Neuronal stem cell (in vitro differentiated cells): ENCODE measurements around the gene FSTL3.

Experiments
- DNase-seq: peaks from one replicate; pipeline ENCODE4 v3.0.0-alpha.2; 2013; ENCODE audit warnings: low spot score
- H2AFZ ChIP-seq: one replicate; pipeline ENCODE4 v1.6.1; 2013; ENCODE audit warnings: mild to moderate bottlenecking, low read length, inconsistent platforms
- H2AK5ac ChIP-seq: 2 replicates; pipeline ENCODE4 v1.6.1; 2013; ENCODE audit warnings: low read depth, mild to moderate bottlenecking, inconsistent platforms, low read length, moderate library complexity, mixed read lengths
- H2BK120ac ChIP-seq: 2 replicates; pipeline ENCODE4 v1.6.1; 2013; ENCODE audit warnings: low read depth, mild to moderate bottlenecking, inconsistent platforms, low read length, moderate library complexity, mixed read lengths
- H2BK12ac ChIP-seq: one replicate; pipeline ENCODE4 v1.6.1; 2013; ENCODE audit warnings: low read length, inconsistent platforms
- H2BK15ac ChIP-seq: 2 replicates; pipeline ENCODE4 v1.6.1; 2013; ENCODE audit warnings: mild to moderate bottlenecking, low read length, inconsistent platforms, mixed read lengths
- H2BK5ac ChIP-seq: one replicate; pipeline ENCODE4 v1.6.1; 2013; ENCODE audit warnings: inconsistent platforms, mild to moderate bottlenecking, low read length, moderate library complexity
- H3K14ac ChIP-seq: one replicate; pipeline ENCODE4 v1.6.1; 2013; ENCODE audit warnings: low read length, inconsistent platforms
- H3K18ac ChIP-seq: 2 replicates; pipeline ENCODE4 v1.6.1; 2013; ENCODE audit warnings: low read length, inconsistent platforms
- H3K23ac ChIP-seq: 2 replicates; pipeline ENCODE4 v1.6.1; 2013; ENCODE audit warnings: low read depth, mild to moderate bottlenecking, mixed read lengths, low read length, inconsistent platforms; ENCODE audit not compliant: poor library complexity
- H3K27ac ChIP-seq: replicated peaks from 3 replicates; pipeline ENCODE4 v1.5.1; 2013; ENCODE audit warnings: low read length, inconsistent platforms
- H3K27me3 ChIP-seq, 3 experiments: 2 replicates each; pipeline ENCODE4 v1.6.1; 2013; ENCODE audit warnings: low read length in 3 of 3, mild to moderate bottlenecking in 2 of 3, inconsistent platforms in 1 of 3, low read depth in 1 of 3, mixed read lengths in 1 of 3, moderate library complexity in 1 of 3; ENCODE audit not compliant: control insufficient read depth in 3 of 3, insufficient read depth in 3 of 3
- H3K36me3 ChIP-seq, 2 donors: replicated peaks in 1 of 2; 2 replicates each; pipeline ENCODE4 v1.6.1; 2013; ENCODE audit warnings: low read length in 2 of 2; ENCODE audit not compliant: control insufficient read depth in 2 of 2, insufficient read depth in 2 of 2
- H3K4ac ChIP-seq: 2 replicates; pipeline ENCODE4 v1.6.1; 2013; ENCODE audit warnings: inconsistent platforms, mild to moderate bottlenecking, low read length, moderate library complexity
- H3K4me1 ChIP-seq, 2 donors: 1 replicate in 1 of 2; 2 replicates in 1 of 2; pipeline ENCODE4 v1.6.1; 2013; ENCODE audit warnings: low read length in 2 of 2, low read depth in 1 of 2; ENCODE audit not compliant: control insufficient read depth in 2 of 2, insufficient read depth in 1 of 2
- H3K4me2 ChIP-seq: one replicate; pipeline ENCODE4 v1.6.1; 2013; ENCODE audit warnings: mild to moderate bottlenecking, low read length, inconsistent platforms; ENCODE audit not compliant: insufficient read depth, poor library complexity, severe bottlenecking
- H3K4me3 ChIP-seq, 2 donors: 2 replicates each; pipeline ENCODE4 v1.5.1; 2013; ENCODE audit warnings: low read length in 2 of 2, mild to moderate bottlenecking in 2 of 2, inconsistent platforms in 1 of 2, moderate library complexity in 1 of 2
- H3K79me1 ChIP-seq: one replicate; pipeline ENCODE4 v1.6.1; 2013; ENCODE audit warnings: low read depth, mild to moderate bottlenecking, inconsistent platforms, low read length, moderate library complexity
- H3K9ac ChIP-seq: one replicate; pipeline ENCODE4 v1.6.1; 2013; ENCODE audit warnings: mild to moderate bottlenecking, low read depth, low read length, inconsistent platforms; ENCODE audit not compliant: poor library complexity
- H3K9me3 ChIP-seq, 2 donors: replicated peaks in 1 of 2; 2 replicates each; pipeline versions ENCODE3 to v1.6.1; 2013; ENCODE audit warnings: low read length in 2 of 2, mild to moderate bottlenecking in 2 of 2, inconsistent platforms in 1 of 2, low read depth in 1 of 2, mixed read lengths in 1 of 2, moderate library complexity in 1 of 2; ENCODE audit not compliant: control insufficient read depth in 2 of 2, insufficient read depth in 1 of 2
- H4K8ac ChIP-seq: one replicate; pipeline ENCODE4 v1.6.1; 2013; ENCODE audit warnings: low read depth, mild to moderate bottlenecking, inconsistent platforms, low read length, moderate library complexity
- H4K91ac ChIP-seq: one replicate; pipeline ENCODE4 v1.6.1; 2013; ENCODE audit warnings: low read length, low read depth, mild to moderate bottlenecking, inconsistent platforms; ENCODE audit not compliant: poor library complexity
- WGBS, 2 donors: extraction: QIAGEN DNeasy Blood & Tissue Kit; methylation state at CpG; one replicate each; pipeline ENCODE4 v1.1.7; 2013; ENCODE audit warnings: missing lambda C conversion rate in 2 of 2, mixed read lengths in 1 of 2; ENCODE audit not compliant: insufficient read length in 2 of 2, insufficient replicate concordance in 1 of 2; ENCODE audit errors: extremely low coverage in 2 of 2; 5-methylcytosine and 5-hydroxymethylcytosine counted together

The FSTL3 gene

GRCh38 chr19:648305-648704 lies 27.9 kb upstream of the FSTL3 start:
- Histone ChIP-seq H3K4ac (no peak overlapping the region), H4K91ac (no peak overlapping the region), H4K8ac (no peak overlapping the region), H2BK12ac (no peak overlapping the region), H3K4me2 (no peak overlapping the region), H3K9me3 (no peaks in the 10 kb centered on the region), H3K18ac (no peak overlapping the region), H3K27me3 (no peaks in the 10 kb centered on the region), H3K36me3 (peaks cover 16 to 69% of the 10 kb centered on the region in 2 donors), H2AK5ac (no peak overlapping the region), H3K14ac (no peak overlapping the region), H2AFZ (no peak overlapping the region), H2BK5ac (no peak overlapping the region), H3K4me1 (no peaks in the 10 kb centered on the region), H3K4me3 (no peak overlapping the region), H3K23ac (no peak overlapping the region), H2BK120ac (no peak overlapping the region), H3K27ac (no peak overlapping the region), H3K9ac (no peak overlapping the region), H2BK15ac (no peak overlapping the region), H3K79me1 (peaks cover 22% of the 10 kb centered on the region)
- no CpG with 5 or more reads among the region's 29 CpGs for whole genome bisulfite sequencing, 2 donors
- DNase-seq = no peak

- Histone ChIP-seq H3K9ac (peak overlapping the region; percentile 30), H3K4me1 (no peaks in the 10 kb centered on the region), H3K14ac (no peak overlapping the region), H2BK12ac (no peak overlapping the region), H3K4ac (no peak overlapping the region), H4K91ac (no peak overlapping the region), H3K4me2 (no peak overlapping the region), H3K23ac (no peak overlapping the region), H3K9me3 (no peaks in the 10 kb centered on the region), H3K27ac (no peak overlapping the region), H2BK15ac (no peak overlapping the region), H3K18ac (no peak overlapping the region), H2BK120ac (no peak overlapping the region), H4K8ac (no peak overlapping the region), H2AFZ (no peak overlapping the region), H3K27me3 (no peaks in the 10 kb centered on the region), H3K36me3 (peaks cover 16 to 74% of the 10 kb centered on the region in 2 donors), H2BK5ac (peak overlapping the region; percentile 53), H2AK5ac (no peak overlapping the region), H3K4me3 (no peak overlapping the region), H3K79me1 (peaks cover 30% of the 10 kb centered on the region)
- no peak for DNase-seq
- WGBS, 2 donors = no CpG with 5 or more reads among the region's 53 CpGs
Measured at GRCh38 chr19:648904-649801, 27.0 kb upstream of the FSTL3 start.

DNA sequence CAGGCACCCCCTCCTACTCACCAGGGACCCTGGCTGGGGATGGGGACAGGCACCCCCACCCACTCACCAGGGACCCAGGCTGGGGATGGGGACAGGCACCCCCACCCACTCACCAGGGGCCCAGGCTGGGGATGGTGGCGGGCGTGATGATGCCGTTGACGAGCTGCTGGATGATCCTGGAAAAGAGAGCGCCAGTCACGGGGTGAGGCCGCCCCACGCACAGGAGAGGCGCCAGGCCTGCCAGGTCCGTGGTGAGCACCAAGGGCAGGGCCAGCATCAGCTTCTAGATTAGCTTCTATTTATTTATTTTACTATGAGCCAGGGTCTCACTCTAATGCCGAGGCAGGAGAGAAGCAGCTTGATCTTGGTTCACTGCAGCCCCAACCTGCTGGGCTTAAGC lies 26.1 kb upstream of the FSTL3 start:
- no peak overlapping the region for H3K23ac ChIP-seq
- no peaks in the 10 kb centered on the region for H3K4me1 ChIP-seq
- H3K9ac ChIP-seq = no peak overlapping the region
- H2BK15ac ChIP-seq = no peak overlapping the region
- no peak overlapping the region for H3K4me3 ChIP-seq
- no CpG with 5 or more reads among the region's 11 CpGs for WGBS, 2 donors
- H2BK12ac ChIP-seq = no peak overlapping the region
- H3K27ac ChIP-seq = no peak overlapping the region
- H3K18ac ChIP-seq = no peak overlapping the region
- no peak overlapping the region for H3K4me2 ChIP-seq
- no peak for DNase-seq
- no peak overlapping the region for H3K4ac ChIP-seq
- peaks cover 33% of the 10 kb centered on the region for H3K79me1 ChIP-seq
- H3K36me3 ChIP-seq = peaks cover 16 to 77% of the 10 kb centered on the region in 2 donors
- no peak overlapping the region for H4K8ac ChIP-seq
- H2AFZ ChIP-seq = no peak overlapping the region
- H2BK120ac ChIP-seq = no peak overlapping the region
- no peaks in the 10 kb centered on the region for H3K9me3 ChIP-seq
- no peak overlapping the region for H3K14ac ChIP-seq
- no peak overlapping the region for H2BK5ac ChIP-seq
- H3K27me3 ChIP-seq = no peaks in the 10 kb centered on the region
- no peak overlapping the region for H2AK5ac ChIP-seq
- no peak overlapping the region for H4K91ac ChIP-seq

DNA sequence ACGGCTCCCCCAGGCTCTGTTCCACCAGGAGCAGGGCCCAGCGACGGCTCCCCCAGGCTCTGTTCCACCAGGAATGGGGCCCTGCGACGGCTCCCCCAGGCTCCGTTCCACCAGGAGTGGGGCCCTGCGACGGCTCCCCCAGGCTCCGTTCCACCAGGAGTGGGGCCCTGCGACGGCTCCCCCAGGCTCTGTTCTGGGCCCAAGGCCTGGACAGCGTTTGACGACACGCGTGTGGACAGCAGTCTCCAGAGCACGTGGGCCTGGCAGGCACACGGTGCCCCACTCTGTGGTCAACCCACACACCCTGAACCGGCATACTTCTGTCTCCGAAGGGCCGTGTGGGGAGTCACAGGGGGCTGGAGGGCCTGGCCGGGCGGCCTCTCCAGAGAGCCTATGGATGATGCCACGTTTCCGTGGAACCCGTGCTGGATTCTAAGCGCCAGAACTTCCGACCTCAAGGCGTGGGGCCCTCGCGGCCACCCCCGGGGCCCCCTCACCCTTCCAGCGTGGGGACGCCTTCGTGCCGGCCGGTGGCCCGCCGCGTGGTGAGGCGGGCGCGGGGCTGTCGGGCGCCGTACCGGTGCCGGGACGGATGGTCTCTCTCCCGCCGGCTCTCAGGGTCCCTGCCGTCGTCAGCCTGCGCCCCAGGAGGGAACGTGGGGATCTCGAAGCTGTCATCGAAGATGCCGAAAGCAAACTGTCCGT lies 24.9 kb upstream of the FSTL3 start:
- Histone ChIP-seq H3K18ac (no peak overlapping the region), H3K9me3 (no peaks in the 10 kb centered on the region), H3K4me1 (no peaks in the 10 kb centered on the region), H2AK5ac (no peak overlapping the region), H2BK120ac (no peak overlapping the region), H4K8ac (no peak overlapping the region), H3K79me1 (peaks cover 39% of the 10 kb centered on the region), H2AFZ (no peak overlapping the region), H3K4me3 (no peak overlapping the region), H3K36me3 (peaks cover 15 to 77% of the 10 kb centered on the region in 2 donors), H3K14ac (no peak overlapping the region), H3K27me3 (no peaks in the 10 kb centered on the region), H3K23ac (no peak overlapping the region), H2BK5ac (no peak overlapping the region), H4K91ac (no peak overlapping the region), H3K9ac (no peak overlapping the region), H3K4me2 (no peak overlapping the region), H2BK12ac (no peak overlapping the region), H2BK15ac (no peak overlapping the region), H3K4ac (no peak overlapping the region), H3K27ac (no peak overlapping the region)
- WGBS, 2 donors = no CpG with 5 or more reads among the region's 58 CpGs
- no peak for DNase-seq
